ENCODE data around the gene KRT77.

The KRT77 gene

GRCh38 chr12:52698651-52699340 lies 4.5 kb downstream of the KRT77 start:
- no peak overlapping the region for H3K4me2 ChIP-seq (ENCODE audit: low read length)
- TF ChIP-seq EZH2phosphoT487 (IDR thresholded peaks at IDR 0.05; ENCODE audit: low read depth) (no peak), CTCF (IDR thresholded peaks at IDR 0.05; ENCODE audit: low read depth, low read length) (no peak)
- no peak overlapping the region for H3K4me3 ChIP-seq (ENCODE audit: low read length)
- H3K36me3 ChIP-seq (replicated peaks; ENCODE audit: low read depth, low read length), result no peaks in the 10 kb centered on the region
- no peak overlapping the region for H3K9ac ChIP-seq (ENCODE audit: low read length)
- H3K4me1 ChIP-seq (ENCODE audit: low read length), result no peaks in the 10 kb centered on the region
- peaks cover 27% of the 10 kb centered on the region for H3K27me3 ChIP-seq (ENCODE audit: low read depth, low read length)
- H3K79me2 ChIP-seq (ENCODE audit: low read length), result no peaks in the 10 kb centered on the region
- no peak overlapping the region for H2AFZ ChIP-seq (ENCODE audit: low read depth, low read length)
- H3K27ac ChIP-seq (ENCODE audit: low read length), result no peak overlapping the region
- no peaks in the 10 kb centered on the region for H3K9me3 ChIP-seq (ENCODE audit: insufficient read depth, low read length)
- no peaks in the 10 kb centered on the region for H4K20me1 ChIP-seq (ENCODE audit: insufficient read depth, low read length)

- no peak overlapping the region for H3K27ac ChIP-seq (ENCODE audit: low read length)
- H3K9me3 ChIP-seq (ENCODE audit: insufficient read depth, low read length), result no peaks in the 10 kb centered on the region
- H3K4me2 ChIP-seq (ENCODE audit: low read length), result no peak overlapping the region
- H3K4me3 ChIP-seq (ENCODE audit: low read length), result no peak overlapping the region
- no peak overlapping the region for H3K9ac ChIP-seq (ENCODE audit: low read length)
- H2AFZ ChIP-seq (ENCODE audit: low read depth, low read length), result no peak overlapping the region
- no peaks in the 10 kb centered on the region for H3K79me2 ChIP-seq (ENCODE audit: low read length)
- no peaks in the 10 kb centered on the region for H4K20me1 ChIP-seq (ENCODE audit: insufficient read depth, low read length)
- H3K27me3 ChIP-seq (ENCODE audit: low read depth, low read length), result peaks cover 24% of the 10 kb centered on the region
- TF ChIP-seq CTCF (IDR thresholded peaks at IDR 0.05; ENCODE audit: low read depth, low read length), result no peak
- no peak for TF ChIP-seq EZH2phosphoT487 (IDR thresholded peaks at IDR 0.05; ENCODE audit: low read depth)
- no peaks in the 10 kb centered on the region for H3K36me3 ChIP-seq (replicated peaks; ENCODE audit: low read depth, low read length)
- H3K4me1 ChIP-seq (ENCODE audit: low read length), result no peaks in the 10 kb centered on the region
Measured at GRCh38 chr12:52697058-52697582, 6.2 kb downstream of the KRT77 start.

- Histone ChIP-seq H3K27ac (ENCODE audit: low read length) (no peak overlapping the region), H3K4me3 (ENCODE audit: low read length) (no peak overlapping the region), H3K79me2 (ENCODE audit: low read length) (no peaks in the 10 kb centered on the region), H4K20me1 (ENCODE audit: insufficient read depth, low read length) (no peaks in the 10 kb centered on the region), H3K27me3 (ENCODE audit: low read depth, low read length) (peaks cover 29% of the 10 kb centered on the region), H3K36me3 (replicated peaks; ENCODE audit: low read depth, low read length) (no peaks in the 10 kb centered on the region), H3K9ac (ENCODE audit: low read length) (no peak overlapping the region), H3K4me1 (ENCODE audit: low read length) (no peaks in the 10 kb centered on the region), H2AFZ (ENCODE audit: low read depth, low read length) (no peak overlapping the region), H3K4me2 (ENCODE audit: low read length) (no peak overlapping the region), H3K9me3 (ENCODE audit: insufficient read depth, low read length) (no peaks in the 10 kb centered on the region)
- no peak for TF ChIP-seq CTCF (IDR thresholded peaks at IDR 0.05; ENCODE audit: low read depth, low read length)
- TF ChIP-seq EZH2phosphoT487 (IDR thresholded peaks at IDR 0.05; ENCODE audit: low read depth), result no peak
Measured at GRCh38 chr12:52696588-52696987, 6.7 kb downstream of the KRT77 start.

GRCh38 chr12:52695039-52695438 lies 8.3 kb downstream of the KRT77 start:
- H3K27me3 ChIP-seq (ENCODE audit: low read depth, low read length), result peaks cover 41% of the 10 kb centered on the region
- no peak overlapping the region for H2AFZ ChIP-seq (ENCODE audit: low read depth, low read length)
- H3K27ac ChIP-seq (ENCODE audit: low read length), result no peak overlapping the region
- TF ChIP-seq EZH2phosphoT487 (IDR thresholded peaks at IDR 0.05; ENCODE audit: low read depth) (no peak), CTCF (IDR thresholded peaks at IDR 0.05; ENCODE audit: low read depth, low read length) (no peak)
- no peak overlapping the region for H3K4me2 ChIP-seq (ENCODE audit: low read length)
- no peak overlapping the region for H3K9ac ChIP-seq (ENCODE audit: low read length)
- H3K79me2 ChIP-seq (ENCODE audit: low read length), result no peaks in the 10 kb centered on the region
- no peaks in the 10 kb centered on the region for H4K20me1 ChIP-seq (ENCODE audit: insufficient read depth, low read length)
- no peaks in the 10 kb centered on the region for H3K4me1 ChIP-seq (ENCODE audit: low read length)
- no peak overlapping the region for H3K4me3 ChIP-seq (ENCODE audit: low read length)
- H3K36me3 ChIP-seq (replicated peaks; ENCODE audit: low read depth, low read length), result no peaks in the 10 kb centered on the region
- H3K9me3 ChIP-seq (ENCODE audit: insufficient read depth, low read length), result no peaks in the 10 kb centered on the region

Data from OCI-LY3 (cell line).